ENCODE data around the gene RTL5.
A peak's percentile ranks its signal among the peaks of the same experiment; 100 is the strongest.

Gene RTL5

GRCh38 chrX:72129661-72130060 is 2.1 kb downstream of the RTL5 start:
- DNase-seq (ENCODE audit: low spot score), result no peak

GRCh38 chrX:72128881-72129280 is 2.8 kb downstream of the RTL5 start:
- DNase-seq (ENCODE audit: low spot score), result no peak

GRCh38 chrX:72128183-72128834 is 3.4 kb downstream of the RTL5 start:
- no peak for DNase-seq (ENCODE audit: low spot score)

- no peak for DNase-seq (ENCODE audit: low spot score)
Measured at GRCh38 chrX:72127332-72127731, 4.4 kb downstream of the RTL5 start.

GRCh38 chrX:72126539-72127140 is 5.1 kb downstream of the RTL5 start:
- peak; percentile 57 for DNase-seq (ENCODE audit: low spot score)

- no peak for DNase-seq (ENCODE audit: low spot score)
Measured at GRCh38 chrX:72126048-72126415, 5.7 kb downstream of the RTL5 start.

GRCh38 chrX:72125331-72126047 is 6.2 kb downstream of the RTL5 start:
- no peak for DNase-seq (ENCODE audit: low spot score)

GRCh38 chrX:72124540-72125201 is 7.0 kb downstream of the RTL5 start:
- DNase-seq (ENCODE audit: low spot score), result no peak

GRCh38 chrX:72123471-72124185 is 8.1 kb downstream of the RTL5 start:
- DNase-seq (ENCODE audit: low spot score), result no peak

- no peak for DNase-seq (ENCODE audit: low spot score)
Measured at GRCh38 chrX:72122621-72123337, 8.9 kb downstream of the RTL5 start.

- no peak for DNase-seq (ENCODE audit: low spot score)
Measured at GRCh38 chrX:72121383-72121782, 10.3 kb downstream of the RTL5 start.

GRCh38 chrX:72120837-72121236 is 10.9 kb downstream of the RTL5 start:
- no peak for DNase-seq (ENCODE audit: low spot score)

GRCh38 chrX:72117636-72118210 is 14.0 kb downstream of the RTL5 start:
- DNase-seq (ENCODE audit: low spot score), result no peak

GRCh38 chrX:72115380-72115779 is 16.3 kb downstream of the RTL5 start:
- no peak for DNase-seq (ENCODE audit: low spot score)

- DNase-seq (ENCODE audit: low spot score), result no peak
Measured at GRCh38 chrX:72114807-72115206, 16.9 kb downstream of the RTL5 start.

- DNase-seq (ENCODE audit: low spot score), result no peak
Measured at GRCh38 chrX:72114306-72114705, 17.4 kb downstream of the RTL5 start.

GRCh38 chrX:72113461-72113860 is 18.3 kb downstream of the RTL5 start:
- no peak for DNase-seq (ENCODE audit: low spot score)

- DNase-seq (ENCODE audit: low spot score), result no peak
Measured at GRCh38 chrX:72110876-72111708, 20.6 kb downstream of the RTL5 start.

GRCh38 chrX:72110051-72110875 is 21.5 kb downstream of the RTL5 start:
- DNase-seq (ENCODE audit: low spot score), result no peak
